Stimulated activated CD8-positive, alpha-beta memory T cell treated with anti-CD3 and anti-CD28 coated beads, Interleukin-2, amount 100 ng/mL, for 1 hour (primary cell): Measurements from ENCODE around the gene HTT.
"Not testable (repeated sequence)": the region's sequence is repeated elsewhere in the genome, so short reads cannot be mapped to it uniquely, and the experiment has no call there.

Experiments used
- DNase-seq, 2 donors: peaks; one replicate each; pipeline ENCODE4 v3.0.0-alpha.2; 2020; ENCODE audit warnings: low read depth in 2 of 2

The HTT gene

DNA sequence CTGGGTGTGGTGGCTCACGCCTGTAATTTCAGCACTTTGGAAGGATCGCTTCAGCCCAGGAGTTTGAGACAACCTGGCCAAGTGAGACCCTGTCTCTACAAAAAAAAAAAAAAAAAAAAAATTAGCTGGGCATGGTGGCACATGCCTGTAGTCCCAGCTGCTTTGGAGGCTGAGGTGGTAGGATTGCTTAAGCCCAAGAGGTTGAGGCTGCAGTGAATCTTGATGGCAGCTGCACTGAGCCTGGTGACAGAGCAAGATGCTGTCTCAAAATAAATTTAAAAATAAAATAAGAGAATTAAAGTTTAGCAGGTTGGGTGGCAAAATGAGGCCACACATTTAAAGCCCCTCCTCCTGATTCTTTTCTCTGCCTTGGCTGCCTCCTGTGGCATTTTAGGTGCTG, 47.1 kb downstream of the HTT start:
- no peak for DNase-seq

DNA sequence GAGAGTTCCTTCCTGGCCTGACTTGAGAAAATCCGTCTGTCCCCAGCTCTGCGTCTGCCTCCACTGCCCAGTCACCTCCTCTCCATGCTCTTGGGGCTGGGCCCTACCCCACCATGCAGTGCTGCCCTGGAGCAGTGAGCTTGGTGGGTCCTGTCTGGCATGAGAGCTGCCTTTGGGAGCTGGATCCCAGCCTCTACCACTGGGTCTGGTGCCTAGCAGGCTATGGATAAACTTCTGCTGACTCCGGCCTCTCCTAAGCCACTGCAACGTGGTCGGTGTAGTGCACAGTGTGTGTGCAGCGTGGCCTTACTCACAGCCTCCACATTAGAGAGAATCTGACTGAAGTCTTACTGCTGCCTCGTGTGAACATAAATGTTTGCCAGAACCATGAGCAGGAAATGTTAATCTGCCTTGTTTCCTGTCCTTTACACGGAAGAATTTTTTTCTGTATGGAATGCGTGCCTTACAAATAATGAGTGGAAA, 47.6 kb downstream of the HTT start:
- no peak for DNase-seq

DNA sequence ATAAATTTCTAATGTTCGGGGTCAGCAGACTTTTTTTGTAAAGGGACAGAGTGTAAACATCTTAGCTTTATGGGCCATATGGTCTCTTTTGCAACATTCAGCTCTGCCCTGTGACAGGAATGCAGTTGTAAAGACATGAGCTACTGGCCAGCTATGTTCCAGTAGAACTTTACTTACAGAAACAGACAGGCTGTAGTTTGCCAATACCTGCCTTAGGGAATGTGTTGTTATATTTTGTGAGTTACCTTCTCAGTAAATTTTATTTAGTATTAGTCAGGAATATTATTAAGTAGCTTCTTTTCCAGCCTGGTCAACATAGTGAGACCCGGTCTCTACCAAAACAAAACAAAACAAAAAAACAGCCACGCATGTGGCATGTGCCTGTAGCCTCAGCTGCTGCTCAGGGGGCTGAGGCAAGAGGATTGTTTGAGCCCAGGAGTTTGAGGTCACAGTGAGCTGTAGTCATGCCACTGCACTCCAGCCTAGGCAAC, 48.7 kb downstream of the HTT start:
- no peak for DNase-seq

DNA sequence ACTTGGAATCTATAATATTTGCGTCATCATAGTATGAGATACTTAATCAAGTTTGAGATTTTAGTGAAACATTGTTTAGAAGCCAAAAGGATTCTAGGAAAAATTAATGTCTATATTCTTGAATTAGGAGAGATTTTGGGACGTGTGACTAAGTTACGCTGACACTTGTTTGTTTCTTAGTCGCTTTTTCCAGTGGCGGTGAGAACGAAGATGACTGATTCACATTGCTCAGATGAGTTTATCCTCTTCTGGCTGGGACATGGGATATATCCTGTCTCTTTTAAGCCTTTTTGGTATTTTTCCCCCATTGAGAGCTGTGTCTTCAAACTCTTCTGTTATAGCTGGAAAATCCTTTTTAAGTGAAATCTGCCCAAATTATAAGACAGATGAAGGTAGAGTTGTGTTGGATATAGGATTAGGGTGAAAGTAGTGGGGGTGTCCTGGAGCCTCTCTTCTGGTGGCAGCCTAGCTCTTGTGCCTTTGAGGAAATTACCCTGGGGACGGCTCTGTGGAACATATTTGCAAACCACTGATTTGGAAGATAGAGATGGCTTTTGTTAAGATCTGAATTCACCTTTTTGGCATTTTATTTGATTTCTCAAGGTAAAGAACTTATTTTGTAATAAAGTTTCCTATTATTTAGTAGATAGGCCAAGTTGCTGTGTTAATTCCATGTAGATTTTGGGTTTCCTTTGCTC, 49.7 kb downstream of the HTT start:
- DNase-seq = no peak

DNA sequence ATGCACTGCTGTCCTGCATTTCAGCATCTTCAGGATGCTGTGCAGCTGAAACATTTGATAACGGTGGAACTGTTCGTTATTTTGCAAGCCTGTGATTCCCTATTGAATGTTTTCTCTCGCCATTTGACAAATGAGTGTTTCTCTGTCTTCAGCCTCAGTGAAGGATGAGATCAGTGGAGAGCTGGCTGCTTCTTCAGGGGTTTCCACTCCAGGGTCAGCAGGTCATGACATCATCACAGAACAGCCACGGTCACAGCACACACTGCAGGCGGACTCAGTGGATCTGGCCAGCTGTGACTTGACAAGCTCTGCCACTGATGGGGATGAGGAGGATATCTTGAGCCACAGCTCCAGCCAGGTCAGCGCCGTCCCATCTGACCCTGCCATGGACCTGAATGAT, 52.6 kb downstream of the HTT start:
- DNase-seq = no peak

DNA sequence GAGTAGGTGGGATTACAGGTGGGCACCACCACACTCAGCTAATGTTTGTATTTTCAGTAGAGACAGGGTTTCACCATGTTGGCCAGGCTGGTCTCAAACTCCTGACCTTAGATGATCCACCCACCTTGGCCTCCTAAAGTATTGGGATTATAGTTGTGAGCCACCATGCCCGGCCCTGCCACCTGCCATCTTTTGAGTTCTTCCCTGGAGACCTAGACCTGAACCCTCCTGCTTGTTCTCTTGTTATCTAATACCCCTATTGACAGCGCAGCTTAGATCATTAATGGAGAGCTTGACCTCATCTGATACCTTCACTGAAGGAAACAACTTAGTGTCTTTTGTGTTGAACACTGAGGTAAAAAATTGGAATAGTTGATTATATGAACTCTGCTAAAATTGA, 53.6 kb downstream of the HTT start:
- DNase-seq = no peak

DNA sequence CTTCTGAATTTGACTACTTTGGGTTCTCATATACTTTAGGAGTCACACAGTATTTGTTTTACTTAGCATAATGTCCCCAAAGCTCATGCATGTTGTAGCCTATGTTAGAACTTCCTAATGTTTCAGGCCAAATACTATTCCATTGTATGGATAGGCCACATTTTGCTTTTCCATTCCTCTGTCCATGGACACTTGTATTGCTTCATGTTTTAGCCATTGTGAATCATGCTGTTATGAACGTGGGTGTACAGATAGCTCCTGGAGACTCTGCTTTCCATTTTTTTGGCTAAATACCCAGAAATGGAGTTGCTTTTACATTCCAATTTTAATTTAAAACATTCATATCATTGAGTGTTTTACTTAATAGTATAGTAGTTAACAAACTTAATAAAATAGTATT, 54.5 kb downstream of the HTT start:
- DNase-seq = no peak

DNA sequence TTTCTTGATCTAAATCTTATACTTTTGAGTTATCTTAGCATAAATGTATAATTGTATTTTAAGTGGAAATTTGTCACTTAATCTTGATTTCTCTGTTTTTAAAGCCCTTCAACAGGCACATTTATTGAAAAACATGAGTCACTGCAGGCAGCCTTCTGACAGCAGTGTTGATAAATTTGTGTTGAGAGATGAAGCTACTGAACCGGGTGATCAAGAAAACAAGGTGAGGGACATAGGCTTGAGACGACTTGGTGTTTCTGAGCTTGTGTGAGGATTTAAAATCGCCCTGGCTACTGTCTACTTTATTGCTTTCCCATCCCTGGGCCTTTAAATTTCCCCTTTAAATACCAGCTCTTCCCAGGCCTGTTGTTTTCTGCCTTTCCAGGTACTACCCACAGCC, 55.7 kb downstream of the HTT start:
- DNase-seq = no peak

DNA sequence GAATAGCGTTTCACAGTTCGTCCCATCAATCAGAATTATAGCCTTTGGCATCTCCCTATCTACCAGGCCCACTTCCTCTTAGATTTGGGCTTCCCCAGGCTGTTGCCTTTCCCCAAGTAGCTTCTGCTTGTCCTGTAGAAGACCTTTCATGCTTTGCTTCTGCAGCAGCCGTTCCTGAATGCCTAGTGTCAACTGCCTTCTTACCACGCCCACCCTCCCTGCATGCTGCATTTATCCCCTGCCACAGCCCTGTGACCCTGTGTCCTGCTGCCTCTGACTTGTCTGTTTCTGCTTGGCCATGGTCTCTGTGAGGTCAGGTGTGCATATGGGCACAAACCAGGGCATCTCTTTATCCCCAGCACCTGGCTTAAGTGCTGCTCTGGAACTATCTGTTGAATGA, 56.3 kb downstream of the HTT start:
- no peak for DNase-seq

DNA sequence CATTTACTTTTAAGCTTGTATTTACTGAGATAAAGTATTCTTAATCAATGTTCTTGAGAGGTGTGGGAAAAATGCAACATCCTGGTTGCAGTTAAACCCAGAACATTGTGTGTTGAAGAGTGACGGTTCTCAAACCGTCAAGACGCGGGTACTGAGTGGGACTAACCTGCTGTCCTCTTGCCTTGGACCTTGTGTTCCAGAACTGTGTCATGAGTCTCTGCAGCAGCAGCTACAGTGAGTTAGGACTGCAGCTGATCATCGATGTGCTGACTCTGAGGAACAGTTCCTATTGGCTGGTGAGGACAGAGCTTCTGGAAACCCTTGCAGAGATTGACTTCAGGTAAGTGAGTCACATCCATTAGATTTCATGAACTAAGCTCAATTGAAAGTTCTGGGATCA, 59.7 kb downstream of the HTT start:
- DNase-seq = no peak

DNA sequence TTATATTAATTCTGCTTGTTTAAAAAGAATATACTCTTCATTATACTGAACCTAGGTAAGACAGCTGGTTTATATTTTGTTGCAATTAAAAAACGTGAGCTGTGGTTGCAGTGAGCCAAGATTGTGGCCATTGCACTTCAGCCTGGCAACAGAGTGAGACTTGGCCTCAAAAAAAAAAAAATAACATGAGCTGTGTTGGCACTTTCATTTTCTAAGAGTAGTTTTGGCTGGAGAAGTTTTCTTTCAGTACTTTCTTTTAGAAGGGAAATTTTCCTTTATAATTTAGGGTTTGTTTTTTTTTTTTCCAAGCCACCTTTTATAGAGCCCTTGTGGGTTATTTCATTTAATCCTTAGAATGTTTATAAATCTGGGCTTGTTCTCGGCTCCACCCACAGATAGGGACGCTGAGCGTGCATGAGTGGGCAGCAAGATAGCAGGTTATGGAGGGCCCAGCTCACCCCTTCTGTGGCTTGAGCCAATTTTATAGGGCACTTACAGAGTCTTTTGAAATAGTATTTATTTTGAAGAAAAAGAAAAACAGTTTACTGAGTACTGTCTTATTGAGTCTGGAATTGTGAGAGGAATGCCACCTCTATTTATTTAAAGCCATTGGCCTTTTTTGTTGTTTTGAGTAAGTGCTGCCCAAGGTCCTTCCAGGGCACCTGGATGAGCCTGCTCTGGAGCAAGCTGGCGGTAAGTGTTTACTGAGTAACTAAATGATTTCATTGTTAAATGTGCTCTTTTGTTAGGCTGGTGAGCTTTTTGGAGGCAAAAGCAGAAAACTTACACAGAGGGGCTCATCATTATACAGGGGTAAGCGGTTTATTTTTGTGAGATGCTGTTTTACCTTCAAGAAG, 60.9 kb downstream of the HTT start:
- DNase-seq = no peak

DNA sequence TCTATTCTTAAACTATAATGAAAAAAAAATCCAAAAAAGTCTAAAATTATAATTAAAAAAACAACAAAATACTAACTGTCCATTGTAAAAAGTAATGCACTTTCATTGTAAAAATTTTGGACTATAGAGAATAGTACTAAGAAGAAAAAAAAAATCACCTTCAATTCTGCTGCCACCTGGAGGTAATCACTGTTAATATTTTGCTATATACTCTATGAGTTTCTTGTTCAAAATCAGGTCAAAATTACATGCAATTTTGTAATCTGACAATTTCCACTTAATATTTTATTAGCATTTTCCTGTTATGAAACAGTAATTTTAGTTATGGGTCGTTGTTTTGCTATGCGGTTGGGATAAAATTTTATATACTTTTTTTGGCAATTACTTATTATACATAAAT, 62.0 kb downstream of the HTT start:
- no peak for DNase-seq

DNA sequence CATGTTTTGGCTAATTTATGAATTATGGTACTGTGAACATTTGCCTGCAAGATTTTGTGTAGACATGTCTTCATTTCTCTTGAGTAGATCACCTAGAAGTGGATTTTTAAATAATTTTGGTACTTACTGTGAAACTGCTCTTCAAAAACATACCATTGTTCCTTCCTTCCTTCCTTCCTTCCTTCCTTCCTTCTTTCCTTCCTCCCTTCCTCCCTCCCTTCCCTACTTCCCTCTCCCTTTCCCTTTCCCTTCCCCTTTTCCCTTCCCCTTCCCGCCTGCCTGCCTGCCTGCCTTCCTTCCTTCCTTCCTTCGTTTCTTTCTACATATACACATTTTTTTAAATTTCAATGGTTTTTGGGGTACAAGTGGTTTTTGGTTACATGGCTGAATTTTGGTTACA, 63.4 kb downstream of the HTT start:
- no peak for DNase-seq

DNA sequence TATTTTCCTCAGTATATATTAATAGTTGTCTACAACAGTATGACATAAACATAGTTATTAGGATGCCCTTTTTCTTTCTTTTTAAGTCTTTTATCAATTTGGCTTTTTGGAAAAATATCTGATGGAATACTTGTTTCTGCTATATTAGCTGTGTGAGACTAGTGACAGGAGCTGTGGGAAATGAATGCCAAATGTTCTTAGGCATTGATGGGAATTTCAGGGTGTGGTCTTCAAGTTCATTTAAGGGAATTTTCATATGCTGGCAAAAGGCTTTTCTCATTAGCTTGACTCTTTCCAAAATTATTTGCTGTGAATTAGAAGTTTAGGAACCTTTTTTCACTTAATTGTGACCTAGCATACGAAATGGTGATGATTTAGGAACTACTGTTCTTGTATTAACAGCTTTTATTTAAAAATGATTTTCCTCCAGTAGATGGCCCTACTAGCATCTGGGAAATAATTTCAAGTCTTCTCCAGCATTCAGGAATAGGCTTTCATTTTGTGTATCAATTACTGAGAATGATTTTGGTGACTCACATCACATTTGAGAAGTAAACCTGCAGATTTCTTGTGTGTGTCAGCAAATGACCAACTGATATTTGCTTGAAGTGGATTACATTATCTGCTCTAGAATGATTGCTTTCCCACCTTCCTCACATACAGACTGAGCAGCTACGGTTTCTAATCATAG, 70.9 kb downstream of the HTT start:
- DNase-seq = no peak

DNA sequence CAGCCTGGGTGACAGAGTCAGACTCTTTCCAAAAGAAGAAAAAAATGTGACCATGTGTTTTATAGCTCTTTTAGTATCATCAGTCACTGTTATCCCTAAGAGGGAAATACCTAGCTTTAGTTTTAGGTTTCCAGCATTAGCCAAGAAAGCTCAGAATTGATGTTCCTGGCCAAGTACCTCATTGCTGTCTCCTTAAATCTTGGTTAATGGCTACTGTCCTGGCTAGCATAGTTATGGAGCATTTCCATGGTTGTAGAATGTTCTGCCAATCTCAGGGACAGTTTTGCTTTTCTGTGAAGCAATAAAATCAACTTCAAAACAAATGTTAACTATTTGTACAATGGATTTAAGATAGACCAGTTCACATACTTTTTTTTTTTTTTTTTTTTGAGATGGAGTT, 74.4 kb downstream of the HTT start:
- DNase-seq = no peak

DNA sequence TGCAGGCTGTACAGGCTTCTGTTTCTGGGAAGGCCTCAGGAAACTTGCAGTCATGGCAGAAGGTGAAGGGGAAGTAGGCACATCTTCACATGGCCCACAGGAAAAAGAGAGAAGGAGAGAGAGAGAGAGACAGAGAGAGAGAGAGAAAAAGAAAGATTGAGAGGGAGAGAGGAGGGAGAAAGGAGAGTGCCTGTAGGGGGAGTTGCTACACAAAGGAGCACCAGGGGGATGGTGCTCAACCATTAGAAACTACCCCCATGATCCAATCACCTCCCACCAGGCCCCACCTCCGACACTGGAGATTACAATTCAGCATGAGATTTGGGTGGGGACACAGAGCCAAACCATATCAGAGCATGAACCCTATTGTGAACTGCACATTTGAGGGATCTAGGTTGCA, 76.8 kb downstream of the HTT start:
- not testable (repeated sequence) for DNase-seq

DNA sequence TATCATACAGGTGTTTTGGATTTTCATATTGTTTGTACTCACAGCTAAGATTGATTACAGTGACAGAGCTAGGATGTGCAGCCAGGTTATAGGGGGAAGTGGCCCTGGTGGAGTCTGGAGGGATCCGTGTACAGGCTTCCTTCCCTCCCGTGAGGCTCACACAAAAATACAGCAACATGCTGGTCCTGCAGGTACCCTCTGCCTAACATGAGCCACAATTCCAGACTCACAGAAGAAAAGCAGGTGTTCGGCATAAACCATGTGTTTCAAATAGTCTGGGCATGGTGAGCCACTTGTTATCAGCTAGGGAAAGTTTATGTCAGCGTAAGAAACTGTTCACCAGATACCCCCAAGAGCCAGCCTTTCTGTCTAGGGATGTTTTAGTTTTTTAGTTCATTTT, 82.9 kb downstream of the HTT start:
- DNase-seq = no peak

DNA sequence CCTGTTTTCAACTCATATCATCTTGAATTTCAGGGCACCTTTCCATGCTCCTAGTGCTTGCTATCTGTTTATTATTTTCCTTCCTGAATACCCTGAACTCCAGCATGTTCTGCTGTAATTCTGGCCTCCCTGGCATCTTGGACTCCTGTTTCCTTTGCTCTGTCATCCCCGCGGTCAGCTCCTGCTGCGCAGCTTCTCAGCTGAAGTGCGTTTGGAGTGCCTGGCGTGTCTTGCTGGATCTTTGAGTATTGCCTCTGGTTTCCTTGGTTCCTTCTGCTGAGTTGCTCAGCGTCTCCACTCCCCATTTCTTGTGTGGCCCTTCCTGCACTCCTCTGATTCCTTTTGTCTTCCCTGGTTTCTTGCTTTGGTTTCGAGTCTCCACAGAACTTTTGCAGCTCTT, 84.4 kb downstream of the HTT start:
- no peak for DNase-seq

DNA sequence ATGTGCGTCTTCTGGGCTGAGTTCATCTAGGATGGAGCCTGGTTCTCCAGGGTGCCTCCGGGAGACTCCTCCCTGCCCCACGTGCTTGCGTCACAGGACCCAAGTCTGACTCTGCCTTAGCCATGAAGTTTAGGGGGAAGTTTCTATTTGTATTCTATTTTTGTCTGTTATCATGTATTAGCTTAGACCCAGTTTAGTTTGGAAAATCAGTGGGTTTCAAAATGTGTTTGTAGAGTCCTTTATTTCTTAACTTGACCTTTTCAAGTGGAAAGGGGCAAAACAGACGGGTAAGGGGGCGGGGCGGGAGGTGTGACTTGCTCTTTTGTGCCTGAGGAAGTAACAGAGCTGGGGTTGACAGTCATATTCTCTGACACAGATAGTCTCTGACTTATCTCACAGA, 86.0 kb downstream of the HTT start:
- no peak for DNase-seq

DNA sequence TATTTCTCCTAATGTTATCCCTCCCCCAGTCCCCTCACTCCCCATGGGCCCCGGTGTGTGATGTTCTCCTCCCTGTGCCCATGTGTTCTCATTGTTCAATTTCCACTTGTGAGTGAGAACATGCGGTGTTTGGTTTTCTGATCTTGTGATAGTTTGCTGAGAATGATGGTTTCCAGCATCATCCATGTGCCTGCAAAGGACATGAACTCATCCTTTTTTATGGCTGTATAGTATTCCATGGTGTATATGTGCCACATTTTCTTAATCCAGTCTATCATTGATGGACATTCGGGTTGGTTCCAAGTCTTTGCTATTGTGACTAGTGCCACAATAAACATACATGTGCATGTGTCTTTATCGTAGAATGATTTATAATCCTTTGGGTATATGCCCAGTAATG, 86.6 kb downstream of the HTT start:
- not testable (repeated sequence) for DNase-seq

DNA sequence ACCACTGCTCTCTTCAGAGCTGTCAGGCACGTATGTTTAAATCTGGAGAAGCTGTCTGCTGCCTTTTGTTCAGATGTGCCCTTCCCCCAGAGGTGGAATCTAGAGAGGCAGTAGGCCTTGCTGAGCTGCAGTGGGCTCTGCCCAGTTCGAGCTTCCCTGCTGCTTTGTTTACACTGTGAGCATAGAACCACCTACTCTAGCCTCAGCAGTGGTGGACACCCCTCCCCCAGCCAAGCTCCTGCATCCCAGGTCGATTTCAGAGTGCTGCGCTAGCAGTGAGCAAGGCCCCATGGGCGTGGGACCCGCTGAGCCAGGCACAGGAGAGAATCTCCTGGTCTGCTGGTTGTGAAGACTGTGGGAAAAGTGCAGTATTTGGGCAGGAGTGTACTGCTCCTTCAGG, 92.0 kb downstream of the HTT start:
- not testable (repeated sequence) for DNase-seq

DNA sequence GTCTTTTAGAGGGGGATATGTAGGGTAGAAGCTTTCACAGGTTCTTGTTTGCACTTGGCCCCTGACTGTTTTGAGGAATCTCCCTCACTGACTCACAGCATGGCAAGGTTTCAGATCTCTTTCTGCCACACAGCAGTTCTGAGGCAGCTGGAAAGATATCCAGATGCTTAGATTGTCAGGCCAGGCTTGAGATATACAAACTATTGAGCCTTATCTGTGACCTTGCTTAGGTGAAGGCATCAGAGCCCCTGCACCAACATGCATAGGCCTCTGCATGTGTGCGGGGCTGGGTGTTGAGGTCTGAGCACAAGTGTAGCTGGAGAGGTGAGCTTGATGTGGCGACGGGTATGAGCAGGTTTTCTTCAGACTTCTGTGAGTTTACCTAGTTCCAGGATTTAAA, 93.5 kb downstream of the HTT start:
- DNase-seq = no peak
